ENCODE data around the gene KIF6.

KIF6 gene

DNA sequence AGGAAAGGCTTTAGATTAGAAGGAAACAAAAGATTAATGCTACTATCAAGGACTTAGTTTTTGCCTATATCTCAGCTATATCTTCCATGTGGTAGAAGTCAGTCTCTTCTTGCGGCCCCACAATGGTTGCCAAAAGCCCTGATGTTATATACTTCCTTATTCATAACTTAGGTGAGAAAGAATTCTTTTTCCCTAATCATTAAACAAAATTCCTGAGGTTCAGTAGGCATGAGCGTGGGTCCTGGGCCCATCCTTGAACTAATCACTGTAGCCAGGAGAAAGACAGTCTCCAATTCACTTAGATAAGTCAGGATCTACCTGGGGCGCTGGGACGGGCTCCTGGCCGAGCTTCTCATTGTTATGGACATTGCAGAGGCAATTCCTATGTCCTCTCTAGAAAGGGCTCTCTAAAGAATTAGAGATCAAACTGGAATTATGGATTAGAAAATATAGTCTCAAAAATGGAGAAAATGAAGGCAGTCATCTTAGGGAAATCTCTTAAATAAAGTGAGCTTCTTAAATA, 134.3 kb downstream of the KIF6 start:
- DNase-seq, result no peak

DNA sequence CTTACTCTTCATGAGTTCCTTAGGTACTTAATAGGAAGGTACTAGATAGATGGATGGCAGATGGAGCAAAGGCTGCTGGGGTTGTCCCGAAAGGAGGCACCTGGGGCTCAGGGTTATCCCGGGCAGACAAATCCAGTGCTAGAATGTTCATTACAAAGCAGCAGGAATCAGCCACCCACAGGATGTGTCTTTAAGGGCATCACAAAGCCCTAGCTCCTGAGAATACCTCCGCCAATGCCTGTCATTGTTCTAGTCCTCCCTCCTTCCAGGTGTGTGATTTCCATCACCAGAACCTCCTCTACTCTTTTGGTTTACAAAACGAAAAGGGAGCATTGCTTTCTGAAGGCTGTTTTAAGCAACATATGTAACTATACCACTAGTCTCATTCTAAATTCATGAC, 138.1 kb downstream of the KIF6 start:
- no peak for DNase-seq

DNA sequence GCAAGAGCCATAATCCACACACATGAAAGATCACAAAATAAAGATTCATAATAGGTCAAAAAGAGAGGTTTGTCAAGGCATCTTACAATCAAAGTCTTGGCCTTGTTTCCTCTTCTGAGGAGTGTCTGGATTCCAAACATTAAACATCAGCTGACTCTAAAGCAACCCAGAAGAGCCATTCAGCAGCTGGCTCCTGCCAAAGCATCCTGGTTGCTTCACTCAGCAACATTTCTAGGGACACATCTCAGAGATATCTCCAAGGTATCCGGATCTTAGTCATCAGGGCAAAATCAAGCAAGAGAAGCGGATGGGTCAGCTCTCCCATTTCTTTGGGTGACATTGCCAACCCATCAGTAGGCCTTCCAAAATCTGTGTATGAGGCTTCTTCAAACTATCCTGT, 139.6 kb downstream of the KIF6 start:
- no peak for DNase-seq

DNA sequence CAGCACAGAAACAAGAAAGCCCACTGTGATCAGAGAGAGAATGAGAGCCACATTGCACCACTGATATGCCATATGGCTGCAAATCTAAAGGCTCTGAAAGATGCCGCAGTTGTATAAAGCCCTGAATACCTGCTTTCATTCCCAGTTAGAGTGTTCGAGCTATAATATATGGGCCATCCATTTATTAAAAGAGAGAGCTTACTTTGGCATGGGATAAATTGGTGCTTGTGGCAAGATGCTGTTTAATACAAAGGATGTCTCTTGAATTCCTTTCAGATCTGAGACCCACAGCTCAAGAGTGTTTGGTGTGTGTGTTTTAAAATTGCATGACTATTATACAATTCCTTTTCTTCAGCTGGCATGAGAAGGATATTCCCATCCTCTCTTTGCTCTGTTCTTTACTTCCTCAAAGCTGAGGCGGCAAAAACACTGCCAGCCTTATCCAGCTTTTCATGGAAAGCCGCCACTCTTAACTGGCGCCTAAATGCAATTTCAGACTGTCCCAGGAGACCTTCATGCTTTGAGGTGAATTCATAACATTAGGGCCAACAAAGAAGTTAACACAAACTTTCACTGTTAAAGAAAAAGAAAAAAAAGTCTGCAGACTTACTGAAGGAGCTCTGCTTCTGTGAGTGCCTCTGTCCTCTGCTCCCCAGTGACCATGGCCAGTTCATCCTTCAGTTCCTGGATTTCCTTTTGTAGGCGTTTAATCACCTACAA, 147.6 kb downstream of the KIF6 start:
- DNase-seq, result no peak

DNA sequence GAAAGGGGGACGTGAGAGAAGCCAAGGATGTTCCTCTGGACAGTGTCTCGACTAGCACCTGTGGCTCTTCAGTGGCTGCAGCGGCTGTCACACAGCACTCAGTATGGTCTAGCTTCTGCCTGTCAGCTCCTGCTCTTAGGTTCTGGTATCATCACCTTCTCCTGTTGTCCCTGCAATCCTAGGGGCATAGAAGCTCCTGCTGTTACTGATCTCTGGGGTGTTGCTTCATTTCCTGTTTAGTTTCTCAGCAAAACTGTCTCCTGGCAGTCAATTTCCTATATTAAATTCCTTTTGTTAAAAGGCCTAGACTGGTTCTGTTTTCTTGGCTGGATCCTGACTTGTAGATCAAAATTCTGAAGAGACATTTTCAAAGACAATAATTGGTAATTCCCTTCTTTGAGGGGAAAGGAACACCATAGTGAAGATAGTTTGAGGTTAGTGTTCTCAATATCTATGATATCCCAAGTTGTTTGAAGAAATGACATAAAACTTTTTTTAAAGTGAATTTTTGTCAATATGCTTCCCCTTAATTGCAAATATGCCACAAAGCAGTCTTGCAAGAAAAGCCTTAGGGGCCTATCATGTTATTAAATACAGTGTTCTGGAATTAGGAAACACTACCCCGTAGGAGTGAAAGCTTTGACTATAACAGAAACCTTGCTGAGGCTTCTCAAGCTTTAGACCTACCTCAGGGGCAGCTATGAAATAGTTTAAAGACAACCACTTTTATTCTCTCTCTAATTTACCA, 148.5 kb downstream of the KIF6 start:
- DNase-seq, result no peak

DNA sequence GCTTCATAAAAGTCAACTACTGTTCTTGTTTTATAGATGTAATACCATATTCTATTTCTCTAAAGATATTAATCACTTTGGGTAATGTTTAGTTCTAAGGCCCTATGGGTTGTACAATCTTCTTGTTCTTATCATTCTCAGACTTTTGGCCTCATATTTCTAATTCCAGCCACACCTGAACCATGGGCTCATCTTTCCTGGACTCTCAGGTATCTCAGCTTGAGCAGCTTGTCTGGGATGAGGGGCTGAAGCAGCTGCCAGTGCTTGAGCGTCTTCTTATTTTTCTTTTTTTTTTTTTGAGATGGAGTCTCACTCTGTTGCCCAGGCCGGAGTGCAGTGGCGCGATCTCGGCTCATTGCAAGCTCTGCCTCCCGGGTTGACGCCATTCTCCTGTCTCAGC, 150.2 kb downstream of the KIF6 start:
- DNase-seq, result no peak

DNA sequence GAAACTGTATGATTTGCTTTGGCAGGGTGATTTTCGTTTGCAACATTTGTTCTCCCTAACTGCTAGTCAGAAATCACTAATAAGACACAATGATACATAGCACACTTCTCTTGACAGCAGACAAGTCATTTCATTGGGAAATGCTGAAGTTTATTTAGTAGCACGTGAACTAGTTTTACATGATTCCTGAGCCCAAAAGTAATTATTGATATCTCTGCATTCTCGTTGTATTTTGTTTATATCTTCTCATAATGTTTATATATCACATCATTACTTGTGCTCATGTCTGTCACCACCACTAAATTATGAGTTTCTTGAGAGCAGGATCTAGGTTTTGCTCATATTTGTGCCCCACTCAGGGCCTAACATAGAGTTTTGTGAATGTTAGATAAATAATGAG, 151.7 kb downstream of the KIF6 start:
- DNase-seq, result no peak

DNA sequence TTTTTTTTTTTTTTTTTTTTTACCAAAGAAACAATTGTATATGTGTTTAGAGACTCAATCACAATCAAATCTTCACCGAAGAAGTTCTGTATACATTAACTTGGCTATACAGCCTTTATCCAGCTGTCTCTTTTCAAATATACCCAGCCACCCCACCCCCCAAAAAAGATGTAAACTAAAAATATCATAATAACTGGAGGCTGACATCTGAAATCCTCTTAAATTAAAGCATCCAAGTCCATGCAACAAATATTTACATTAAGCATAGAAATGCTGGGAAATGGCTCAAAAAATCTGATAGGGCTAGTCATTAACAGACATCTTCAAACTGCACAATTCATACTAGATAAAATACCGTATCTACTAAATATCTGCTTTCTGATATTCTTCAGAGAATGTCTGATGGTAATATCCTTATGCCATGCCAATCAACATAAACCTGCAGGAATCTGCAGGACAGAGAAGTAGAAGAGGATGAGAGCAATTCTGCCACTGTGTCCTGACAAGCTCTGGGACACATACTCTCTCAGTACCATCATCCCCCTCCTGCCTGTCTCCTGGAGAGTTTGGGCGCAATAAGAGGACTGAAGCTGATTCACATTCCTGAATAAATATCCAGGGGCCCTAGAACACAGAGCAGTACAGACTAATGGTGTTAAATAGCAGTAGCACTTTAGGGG, 152.4 kb downstream of the KIF6 start:
- no peak for DNase-seq

DNA sequence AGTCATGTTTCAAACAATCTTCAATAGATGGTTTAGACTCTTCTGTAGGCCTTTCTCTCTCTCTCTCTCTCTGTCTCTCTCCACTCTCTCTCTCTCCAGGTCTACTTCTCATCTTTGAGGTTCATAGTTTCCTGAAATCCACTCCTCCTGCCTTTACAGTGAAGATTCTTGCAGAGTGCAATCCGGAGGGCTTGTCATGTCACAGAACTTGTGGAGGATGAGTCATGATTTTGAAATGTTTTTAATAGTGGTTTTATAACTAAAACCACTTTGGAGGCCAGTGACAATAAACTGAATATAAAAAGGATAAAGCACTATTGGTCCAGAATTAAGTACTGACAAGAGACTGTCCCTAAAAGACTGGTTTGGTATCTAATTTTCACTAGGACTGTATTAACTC, 156.3 kb downstream of the KIF6 start:
- no peak for DNase-seq

DNA sequence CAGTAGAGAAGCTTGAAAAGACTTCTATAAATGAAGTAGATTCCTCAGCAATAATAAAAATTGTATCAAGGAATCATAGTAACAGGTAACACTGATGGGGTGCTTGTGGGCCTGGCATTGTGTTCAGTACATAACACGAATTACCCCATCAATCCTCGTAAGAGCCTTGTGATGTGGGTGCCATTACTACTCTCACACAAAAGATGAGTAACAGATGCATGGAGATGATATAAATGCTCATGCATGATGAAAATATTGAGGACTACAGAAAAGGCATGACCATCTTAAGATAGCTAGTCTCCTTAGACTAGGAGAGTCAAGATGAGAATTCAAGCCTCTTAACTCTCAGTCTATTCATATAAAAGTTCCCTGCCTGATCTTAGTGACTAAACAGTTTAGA, 158.1 kb downstream of the KIF6 start:
- DNase-seq, result no peak

DNA sequence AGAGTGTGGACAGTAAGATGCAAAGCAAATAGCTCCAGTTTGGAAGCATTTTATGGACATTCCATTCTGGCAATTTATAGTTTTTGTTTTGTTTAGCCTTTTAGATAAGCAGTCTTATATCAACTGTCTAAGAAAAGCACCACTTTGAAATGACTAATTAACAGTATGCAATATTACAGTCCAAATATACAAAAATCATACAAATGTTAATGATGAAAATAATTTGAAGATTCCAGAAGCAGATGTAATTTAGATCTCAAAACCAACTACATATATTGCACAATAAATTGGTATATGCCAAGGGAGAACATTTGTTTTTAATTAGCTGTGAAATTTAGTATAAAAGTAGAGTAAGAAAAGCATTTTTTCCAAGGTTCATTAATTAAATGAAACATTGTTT, 158.8 kb downstream of the KIF6 start:
- no peak for DNase-seq

DNA sequence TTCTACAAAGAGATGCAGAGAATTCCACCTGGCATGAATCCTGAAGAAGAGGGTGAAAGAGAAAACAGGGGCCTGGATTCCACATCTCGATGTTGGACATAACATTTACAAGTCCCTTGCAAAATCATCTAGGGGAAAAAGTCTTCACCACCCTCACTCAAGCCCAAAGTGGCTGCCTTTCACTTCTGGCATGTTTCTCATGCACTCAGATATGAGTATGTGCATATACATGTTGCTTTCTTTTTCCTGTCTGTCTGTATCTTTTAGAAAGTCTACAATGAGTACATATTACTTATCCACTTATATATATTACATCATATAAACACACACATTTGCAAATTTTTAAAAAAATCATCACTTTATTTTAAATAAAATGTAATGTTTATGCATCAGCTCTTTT, 159.3 kb downstream of the KIF6 start:
- DNase-seq, result no peak

DNA sequence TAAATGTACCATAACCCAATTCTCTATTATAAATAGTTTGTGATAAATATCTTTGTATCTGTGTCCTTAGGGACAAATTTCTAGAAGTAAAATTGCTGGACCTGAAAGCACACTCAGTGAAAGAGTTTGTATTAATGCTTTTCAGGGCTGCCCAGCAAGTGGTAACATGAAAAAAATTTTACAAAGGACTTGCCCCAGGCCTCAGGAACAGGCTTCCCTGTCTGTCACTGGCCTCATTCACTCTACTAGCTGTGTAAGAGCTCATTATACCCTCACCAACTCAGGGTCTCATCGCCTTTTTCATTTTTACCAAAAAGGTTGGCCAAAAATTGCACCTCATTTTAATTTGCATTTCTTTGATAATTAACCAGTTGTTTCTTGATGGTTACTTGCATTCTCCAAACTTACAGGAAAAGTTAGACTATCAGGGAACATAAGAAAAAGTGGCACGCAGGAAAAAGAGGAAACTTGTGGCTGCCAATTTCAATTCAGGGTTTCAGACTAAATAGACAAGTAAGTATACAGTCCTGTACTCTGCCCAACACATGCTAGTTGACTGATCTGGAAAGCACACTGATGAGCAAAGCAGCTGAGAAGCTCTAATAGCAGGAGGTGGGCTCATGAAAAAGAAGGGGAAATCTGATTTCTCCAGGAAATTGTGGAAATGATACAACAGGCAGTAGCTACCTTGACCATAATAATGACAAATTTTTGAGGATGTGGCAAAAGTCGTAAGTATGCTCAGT, 161.5 kb downstream of the KIF6 start:
- no peak for DNase-seq

DNA sequence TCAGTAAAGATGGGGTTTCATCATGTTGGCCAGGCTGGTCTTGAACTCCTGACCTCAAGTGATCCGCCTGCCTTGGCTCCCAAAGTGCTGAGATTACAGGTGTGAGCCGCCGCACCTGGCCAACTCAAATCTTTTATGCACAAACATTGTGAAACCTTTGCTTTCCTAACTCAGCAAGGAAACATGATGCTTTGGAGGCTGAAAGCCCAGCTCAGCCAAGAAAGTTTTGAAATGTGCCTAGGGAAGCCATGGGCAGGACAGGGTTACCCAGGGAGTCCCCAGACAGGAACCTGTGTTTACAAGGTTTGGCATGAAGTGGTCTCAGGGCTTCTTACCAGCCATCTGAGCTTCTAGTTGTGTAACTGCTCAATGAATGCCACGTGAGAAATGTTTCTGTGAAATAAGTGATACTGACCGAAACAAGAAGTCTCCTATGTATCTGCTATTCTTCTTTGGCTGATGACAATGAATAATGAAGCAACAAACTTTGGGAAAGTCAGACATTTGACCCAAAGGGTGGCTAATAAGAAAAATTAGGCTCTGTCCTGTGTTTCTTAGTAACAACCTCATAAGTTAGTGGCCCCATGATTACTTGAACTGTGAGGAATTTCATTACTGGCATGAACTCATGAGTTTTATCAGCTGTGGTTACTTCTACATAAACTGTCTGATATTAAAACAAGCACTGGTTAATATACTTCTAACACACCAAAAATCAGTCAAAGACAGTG, 163.5 kb downstream of the KIF6 start:
- DNase-seq, result no peak

DNA sequence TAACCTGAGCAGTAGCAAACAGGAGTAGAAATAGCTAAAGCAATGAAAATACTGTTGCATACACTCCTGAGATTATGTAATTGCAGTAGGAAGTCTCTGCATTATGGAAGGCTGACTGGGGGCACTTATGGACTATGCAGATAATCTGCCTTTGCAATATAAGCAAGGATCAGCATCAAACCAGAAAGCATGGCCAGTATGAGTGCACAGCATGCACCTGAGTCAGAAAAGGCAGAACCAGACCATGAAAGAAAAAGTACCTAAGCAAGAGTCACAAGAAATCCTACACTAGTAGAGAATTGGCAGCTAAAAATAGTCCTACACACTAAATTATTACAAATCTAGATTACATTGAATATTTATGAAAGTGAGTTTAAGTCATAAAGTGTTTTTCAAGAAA, 164.3 kb downstream of the KIF6 start:
- DNase-seq, result no peak

DNA sequence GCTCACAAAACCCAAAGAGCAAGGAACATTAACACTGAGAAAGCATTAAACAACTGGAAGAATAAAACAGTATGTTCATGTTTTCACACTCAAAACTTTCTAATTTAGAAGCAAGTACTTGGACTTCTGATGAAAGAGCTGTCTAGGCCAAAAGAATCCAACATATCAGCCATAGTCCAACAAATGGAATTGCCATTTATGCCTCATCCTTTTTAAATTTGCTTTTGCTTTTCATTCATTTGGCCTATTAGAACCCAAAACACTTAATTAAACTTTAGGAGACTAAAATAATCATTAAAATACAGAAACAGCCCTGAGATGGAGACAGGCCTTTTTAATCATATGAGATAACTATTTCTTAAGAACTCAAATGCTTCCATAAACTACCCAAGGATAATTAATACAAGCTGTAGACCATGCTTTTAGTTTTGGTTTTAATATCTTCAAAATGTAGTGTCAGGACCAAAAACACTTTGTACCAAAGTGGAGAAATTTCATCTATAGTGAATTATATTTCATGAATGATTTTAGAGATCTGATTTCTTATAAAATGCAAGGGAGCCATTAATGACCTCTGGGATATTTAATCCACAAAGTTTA, 166.5 kb downstream of the KIF6 start:
- DNase-seq, result no peak

DNA sequence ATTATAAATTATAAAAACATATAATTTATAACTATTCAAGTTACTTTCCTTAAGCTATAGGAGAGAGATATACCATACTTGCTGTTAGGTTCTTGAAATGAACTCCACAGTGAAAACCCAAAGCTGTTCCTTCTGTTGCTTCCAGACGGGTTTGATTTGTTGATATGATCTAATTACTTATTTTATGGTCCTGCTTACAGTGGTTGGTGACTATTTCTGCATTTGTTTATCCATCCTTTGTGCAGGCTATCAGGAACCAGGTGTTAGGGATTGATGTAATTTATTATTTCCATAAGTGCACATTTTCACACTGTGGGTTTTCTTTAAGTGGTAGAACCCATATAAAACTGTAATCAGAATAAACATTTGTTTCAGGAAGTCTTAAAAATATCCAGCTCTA, 167.1 kb downstream of the KIF6 start:
- no peak for DNase-seq

DNA sequence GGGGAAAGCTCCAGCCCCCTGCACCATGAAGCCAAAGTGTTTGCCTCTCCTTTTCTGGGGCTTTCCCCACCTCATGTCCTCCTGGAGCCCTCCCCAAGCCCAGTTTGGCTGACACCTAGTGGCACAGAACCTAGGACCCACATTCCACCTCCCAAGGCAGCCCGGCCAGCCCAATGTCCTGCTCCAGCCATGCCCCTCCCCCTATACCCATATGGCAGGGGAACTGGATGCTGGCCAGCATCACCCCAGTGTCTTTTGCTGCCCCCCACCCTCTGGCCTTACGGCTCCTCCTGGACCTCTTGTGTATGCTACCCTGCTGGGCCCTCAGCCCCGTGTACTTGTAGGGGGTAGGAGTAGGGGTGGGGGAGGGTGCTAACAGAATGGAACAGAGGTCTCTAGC, 170.1 kb downstream of the KIF6 start:
- no peak for DNase-seq

DNA sequence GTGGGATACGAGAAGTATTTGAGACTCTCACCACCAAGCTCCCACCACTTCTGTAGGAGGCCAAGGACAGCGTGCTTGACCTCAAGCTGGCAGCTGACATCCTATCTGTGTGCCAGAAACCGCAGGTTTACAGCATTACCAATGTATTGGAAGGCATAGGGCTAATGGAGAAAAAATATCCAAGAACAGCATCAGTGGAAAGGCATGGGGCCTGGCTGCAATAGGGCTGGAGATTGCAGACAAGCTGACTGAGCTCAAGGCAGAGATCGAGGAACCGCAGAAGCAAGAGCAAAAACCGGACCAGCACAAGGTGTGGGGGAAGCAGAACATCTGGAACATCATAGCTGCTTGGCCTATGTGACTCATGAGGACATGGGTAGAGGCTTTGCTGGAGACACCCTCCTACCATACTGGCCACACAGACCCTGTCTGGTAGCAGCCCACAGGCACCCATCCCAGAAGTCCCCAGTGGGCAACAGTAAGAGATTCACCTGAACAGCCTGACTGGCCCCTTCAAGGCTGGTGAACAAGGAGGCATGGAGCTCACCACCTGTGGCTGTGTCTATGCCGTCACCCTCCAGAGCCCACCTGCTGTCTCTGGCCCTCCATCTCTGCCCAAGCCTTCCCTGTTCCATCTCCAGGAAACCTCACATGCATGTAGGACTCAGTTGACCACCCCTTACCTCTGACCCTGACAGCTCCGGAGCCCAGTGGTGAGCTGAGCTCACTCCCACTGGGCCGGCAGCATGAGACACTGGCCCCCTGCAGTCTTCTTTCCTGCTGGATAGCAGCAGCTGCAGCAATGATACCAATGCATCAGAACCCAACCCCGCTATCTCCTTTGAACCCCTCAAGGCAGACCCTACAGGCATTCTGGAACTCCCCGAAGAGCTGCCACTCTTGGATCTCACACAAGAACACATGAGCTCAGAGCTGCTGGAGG, 171.1 kb downstream of the KIF6 start:
- DNase-seq, result no peak

DNA sequence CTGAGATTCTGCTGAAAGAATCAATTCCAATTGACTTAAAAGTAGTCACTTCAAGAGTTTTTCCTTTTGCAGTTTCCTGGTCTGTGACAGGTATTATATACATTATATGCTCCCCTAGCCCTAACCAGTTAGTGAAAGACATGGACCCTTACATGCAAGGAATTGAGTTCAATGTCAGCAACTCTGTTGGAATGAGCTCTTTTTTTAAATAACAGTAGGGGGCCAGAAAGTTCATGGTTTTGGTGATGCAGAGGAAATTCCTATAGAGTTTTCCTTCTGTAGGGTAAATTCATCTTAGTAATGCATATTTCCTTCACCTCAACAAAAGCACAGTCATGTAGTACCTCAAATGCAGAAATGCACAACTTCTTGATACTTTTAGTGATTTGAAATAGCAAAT, 172.2 kb downstream of the KIF6 start:
- no peak for DNase-seq

DNA sequence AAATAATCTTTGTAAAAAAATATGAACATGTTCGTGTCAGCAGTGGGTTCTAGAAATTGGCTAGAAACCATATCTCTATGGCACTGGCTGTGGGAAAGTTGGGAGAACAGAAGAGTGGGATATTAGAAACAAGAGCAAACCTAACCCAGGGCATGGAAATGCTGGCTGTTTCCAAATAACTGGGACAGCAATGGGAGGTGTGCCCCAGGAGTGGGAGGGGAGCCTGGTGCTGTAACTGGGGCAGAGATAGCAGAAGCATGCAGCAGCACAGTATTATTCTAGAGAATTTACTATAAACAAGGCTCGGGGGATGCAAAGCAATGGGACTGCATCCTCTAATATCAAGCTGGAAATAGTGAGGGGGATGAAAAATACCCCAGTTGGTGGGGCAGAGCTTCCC, 175.0 kb downstream of the KIF6 start:
- DNase-seq, result no peak

Measured in NCI-H510A treated with DMSO at 0.1 percent for 48 hours (cell line).